ENCODE results near the gene KLHDC8B.

The KLHDC8B gene

GRCh38 chr3:49158792-49159191 lies 12.6 kb upstream of the KLHDC8B start:
- no peak overlapping the region for H3K4me3 ChIP-seq (replicated peaks; ENCODE audit: insufficient read depth, low read length)
- DNase-seq (ENCODE audit: low read depth in 1 of 2, low spot score in 1 of 2): no peak
- H3K27me3 ChIP-seq (ENCODE audit: insufficient read depth, poor library complexity, severe bottlenecking): no peaks in the 10 kb centered on the region
- no peak overlapping the region for H3K27ac ChIP-seq (replicated peaks)
- no peak for TF ChIP-seq SPI1 (IDR thresholded peaks at IDR 0.05; ENCODE audit: borderline replicate concordance, low read depth)
- no peak for TF ChIP-seq REST (IDR thresholded peaks at IDR 0.05; ENCODE audit: insufficient replicate concordance, low read depth)
- TF ChIP-seq GABPA (IDR thresholded peaks at IDR 0.05; ENCODE audit: low read depth): no peak
- no peak for TF ChIP-seq POLR2AphosphoS5 (IDR thresholded peaks at IDR 0.05; ENCODE audit: low read depth)
- no peak for TF ChIP-seq CTCF (IDR thresholded peaks at IDR 0.05; ENCODE audit: insufficient read depth, low read length)

- Histone ChIP-seq H3K4me3 (replicated peaks; ENCODE audit: insufficient read depth, low read length) (no peak overlapping the region), H3K27me3 (ENCODE audit: insufficient read depth, poor library complexity, severe bottlenecking) (no peaks in the 10 kb centered on the region), H3K27ac (replicated peaks) (peak overlapping the region; percentile 52; the same call in 1 of the 2 replicates)
- no peak for DNase-seq (ENCODE audit: low read depth in 1 of 2, low spot score in 1 of 2)
- TF ChIP-seq REST (IDR thresholded peaks at IDR 0.05; ENCODE audit: insufficient replicate concordance, low read depth) (no peak), SPI1 (IDR thresholded peaks at IDR 0.05; ENCODE audit: borderline replicate concordance, low read depth) (no peak), CTCF (IDR thresholded peaks at IDR 0.05; ENCODE audit: insufficient read depth, low read length) (no peak), GABPA (IDR thresholded peaks at IDR 0.05; ENCODE audit: low read depth) (no peak), POLR2AphosphoS5 (IDR thresholded peaks at IDR 0.05; ENCODE audit: low read depth) (no peak; the same call in 1 of the 2 replicates)
Measured at GRCh38 chr3:49161197-49161596, 10.2 kb upstream of the KLHDC8B start.

- Histone ChIP-seq H3K27ac (replicated peaks) (peak overlapping the region; percentile 52), H3K27me3 (ENCODE audit: insufficient read depth, poor library complexity, severe bottlenecking) (no peaks in the 10 kb centered on the region), H3K4me3 (replicated peaks; ENCODE audit: insufficient read depth, low read length) (no peak overlapping the region)
- TF ChIP-seq CTCF (IDR thresholded peaks at IDR 0.05; ENCODE audit: insufficient read depth, low read length) (no peak), GABPA (IDR thresholded peaks at IDR 0.05; ENCODE audit: low read depth) (no peak), POLR2AphosphoS5 (IDR thresholded peaks at IDR 0.05; ENCODE audit: low read depth) (peak; percentile 39; the same call in 1 of the 2 replicates), SPI1 (IDR thresholded peaks at IDR 0.05; ENCODE audit: borderline replicate concordance, low read depth) (peak; percentile 73; the same call in 1 of the 2 replicates)
- DNase-seq (ENCODE audit: low read depth in 1 of 2, low spot score in 1 of 2): peak in 1 of 2 experiments; percentile 85
Measured at GRCh38 chr3:49161808-49162530, 9.4 kb upstream of the KLHDC8B start.
